Left ventricle myocardium inferior (tissue), 1 donor: ENCODE results near the gene HMHB1. TPM values are rescaled to one million over a fixed set of nuclear protein-coding genes. Genes with fewer than 3 reads are reported as not detected.

ENCODE experiments used
- DNase-seq: peaks from one replicate; pipeline ENCODE4 v3.0.0-alpha.2; 2020
- H3K27ac ChIP-seq: fragments of 200-600 bp; replicated peaks from 2 replicates; pipeline ENCODE4 v1.8.0; 2021
- H3K27me3 ChIP-seq: fragments of 200-600 bp; 2 replicates; pipeline ENCODE4 v1.8.0; 2021; ENCODE audit warnings: low read depth
- H3K36me3 ChIP-seq: fragments of 200-600 bp; 2 replicates; pipeline ENCODE4 v1.8.0; 2021
- H3K4me1 ChIP-seq: fragments of 200-600 bp; 2 replicates; pipeline ENCODE4 v1.8.0; 2021
- H3K4me3 ChIP-seq: fragments of 200-600 bp; 2 replicates; pipeline ENCODE4 v1.8.0; 2021; ENCODE audit warnings: mild to moderate bottlenecking, moderate library complexity
- H3K9me3 ChIP-seq: fragments of 200-600 bp; replicated peaks from 2 replicates; pipeline ENCODE4 v1.8.0; 2021
- CTCF ChIP-seq: fragments of 200-600 bp; IDR thresholded peaks from 2 replicates; pipeline ENCODE4 v1.8.0; 2021; ENCODE audit warnings: antibody characterized with exemption, mild to moderate bottlenecking, borderline replicate concordance
- intact Hi-C: fragments of 100-400 bp; cut with micrococcal nuclease; formaldehyde crosslinking; loops from one replicate; pipeline ENCODE4 v1.11.0; 2022
- total RNA-seq: library from RNA; stranded (reverse); fragmentation: NEBNext Ultra II Directional; extraction: Animal tissue kit (Norgen Biotek cat#: 25700); gene quantifications from one replicate; pipeline ENCODE4 v1.2.1, GENCODE V29; 2021
- donor health status: DM: no; HTN: yes; CAD: no; lungs with severe emphysema.

Gene HMHB1
- total RNA-seq, 1 donor from 2014 or later: not detected

DNA sequence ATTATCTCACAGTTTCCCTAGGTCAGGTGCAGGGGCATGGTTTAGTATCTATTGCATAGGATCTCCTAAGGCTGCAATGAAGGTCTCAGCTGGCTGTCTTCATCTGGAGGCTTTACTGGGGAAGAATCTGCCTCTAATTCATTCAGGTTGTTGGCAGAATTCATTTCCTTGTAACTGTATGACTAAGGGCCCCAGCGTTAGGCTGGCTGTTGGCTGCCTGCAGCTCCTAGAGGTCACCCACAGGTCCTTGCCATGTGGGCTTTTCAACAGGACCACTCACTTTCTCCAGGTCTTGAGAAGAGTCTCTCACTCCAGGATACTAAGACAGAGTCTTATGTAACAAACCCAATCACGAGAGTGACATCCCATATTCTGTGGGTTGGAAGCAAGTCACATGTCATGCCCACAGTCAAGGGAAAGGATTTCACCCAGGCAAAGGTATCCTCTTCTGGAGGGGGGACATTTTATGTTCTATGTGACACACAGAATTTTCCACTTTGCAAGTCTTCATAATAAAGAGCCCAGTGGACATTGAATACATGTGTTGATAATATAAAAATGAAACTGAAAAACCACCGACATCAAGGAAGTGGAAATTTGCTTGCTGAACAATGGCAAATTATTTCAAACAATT lies 38.2 kb downstream of the HMHB1 start:
- Histone ChIP-seq H3K36me3 (no peaks in the 10 kb centered on the region), H3K4me3 (no peak overlapping the region), H3K4me1 (no peaks in the 10 kb centered on the region), H3K9me3 (no peaks in the 10 kb centered on the region), H3K27me3 (no peaks in the 10 kb centered on the region), H3K27ac (no peak overlapping the region)
- no peak for TF ChIP-seq CTCF
- DNase-seq: no peak
- intact Hi-C loops: no loop called here

GRCh38 chr5:143851383-143851782 lies 39.4 kb downstream of the HMHB1 start:
- no peak for TF ChIP-seq CTCF
- H3K4me3 ChIP-seq: no peak overlapping the region
- no peaks in the 10 kb centered on the region for H3K27me3 ChIP-seq
- intact Hi-C loops: no loop called here
- no peaks in the 10 kb centered on the region for H3K9me3 ChIP-seq
- H3K36me3 ChIP-seq: no peaks in the 10 kb centered on the region
- no peaks in the 10 kb centered on the region for H3K4me1 ChIP-seq
- H3K27ac ChIP-seq: no peak overlapping the region
- no peak for DNase-seq

GRCh38 chr5:143860211-143860610 lies 48.2 kb downstream of the HMHB1 start:
- H3K9me3 ChIP-seq: no peaks in the 10 kb centered on the region
- H3K4me3 ChIP-seq: no peak overlapping the region
- no peak overlapping the region for H3K27ac ChIP-seq
- H3K4me1 ChIP-seq: peaks cover 4% of the 10 kb centered on the region
- no peaks in the 10 kb centered on the region for H3K36me3 ChIP-seq
- no peaks in the 10 kb centered on the region for H3K27me3 ChIP-seq
- intact Hi-C loops: no loop called here
- TF ChIP-seq CTCF: no peak
- DNase-seq: no peak

DNA sequence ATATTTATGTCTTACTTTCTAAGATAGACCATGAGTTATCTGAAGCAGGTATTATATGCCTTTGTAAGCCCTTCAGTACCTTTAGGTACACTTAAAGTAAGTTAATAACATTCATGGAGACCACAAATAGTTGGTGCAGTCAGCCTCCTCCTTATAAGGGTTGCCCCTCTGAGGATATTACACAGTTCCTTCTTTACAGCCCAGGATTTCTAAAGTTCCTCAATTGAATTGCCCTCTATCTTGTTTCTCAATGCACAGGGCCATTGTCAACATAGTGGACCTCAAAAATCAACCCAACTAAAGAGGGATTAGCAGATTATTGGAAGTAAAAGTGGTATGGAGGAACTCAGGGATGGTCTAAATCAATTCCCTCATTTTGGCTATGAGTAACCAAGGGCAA lies 50.3 kb downstream of the HMHB1 start:
- peaks cover 8% of the 10 kb centered on the region for H3K4me1 ChIP-seq
- H3K4me3 ChIP-seq: no peak overlapping the region
- no peak for DNase-seq
- no peaks in the 10 kb centered on the region for H3K9me3 ChIP-seq
- no peaks in the 10 kb centered on the region for H3K27me3 ChIP-seq
- no peaks in the 10 kb centered on the region for H3K36me3 ChIP-seq
- no peak for TF ChIP-seq CTCF
- intact Hi-C loops: no loop called here
- H3K27ac ChIP-seq: no peak overlapping the region

DNA sequence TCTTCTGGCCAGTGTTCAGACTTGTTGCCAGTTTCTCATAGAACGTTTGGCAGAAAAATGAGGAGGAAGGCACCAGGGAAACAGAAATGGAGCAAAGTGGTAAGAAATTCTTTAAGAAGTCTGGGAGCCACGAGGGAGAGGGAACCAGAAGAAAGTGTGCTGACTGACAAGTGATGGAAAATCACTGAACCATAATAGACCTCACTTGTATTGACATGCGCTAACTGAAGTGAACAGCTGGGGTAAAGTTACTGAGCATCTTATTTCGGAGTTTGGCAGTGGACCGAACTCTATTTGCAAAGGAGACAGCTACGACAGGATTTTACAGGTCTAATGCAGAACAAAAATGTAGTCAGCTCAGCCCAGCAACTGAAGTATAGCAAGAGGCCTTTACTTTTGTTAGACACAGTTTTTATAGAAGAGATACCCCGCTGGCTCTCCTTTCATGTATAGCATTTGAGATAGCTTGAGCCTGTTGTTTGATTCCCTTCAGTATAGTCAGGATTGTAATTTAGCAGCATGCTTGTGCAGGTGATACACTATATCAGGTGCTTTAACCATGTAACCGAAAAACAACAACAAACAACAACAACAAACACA lies 53.6 kb downstream of the HMHB1 start:
- DNase-seq: no peak
- no peaks in the 10 kb centered on the region for H3K36me3 ChIP-seq
- TF ChIP-seq CTCF: no peak
- intact Hi-C loops: no loop called here
- peaks cover 8% of the 10 kb centered on the region for H3K4me1 ChIP-seq
- H3K9me3 ChIP-seq: no peaks in the 10 kb centered on the region
- no peak overlapping the region for H3K27ac ChIP-seq
- no peak overlapping the region for H3K4me3 ChIP-seq
- no peaks in the 10 kb centered on the region for H3K27me3 ChIP-seq
